ENCODE results near the gene RPS23.

Gene RPS23

DNA sequence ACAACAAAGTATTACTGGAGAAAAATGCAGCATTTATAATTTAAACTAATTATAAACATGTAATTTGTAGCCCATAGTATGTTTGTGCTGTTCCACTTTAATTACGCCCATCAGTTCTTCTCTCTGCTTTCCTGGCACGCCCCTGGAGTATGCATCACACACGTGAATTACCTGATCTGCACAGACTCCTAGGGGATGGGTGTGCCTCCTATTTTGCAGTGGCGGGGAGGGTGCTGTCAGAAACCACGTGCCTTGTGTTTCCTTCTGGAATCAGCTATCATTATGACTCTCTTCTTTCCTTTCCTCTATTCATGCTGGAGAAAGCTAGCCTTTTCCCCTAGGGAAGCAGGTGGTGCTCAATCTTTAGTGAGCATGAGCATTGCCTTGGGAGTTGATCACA lies 43.3 kb downstream of the RPS23 start:
- DNase-seq = no peak

DNA sequence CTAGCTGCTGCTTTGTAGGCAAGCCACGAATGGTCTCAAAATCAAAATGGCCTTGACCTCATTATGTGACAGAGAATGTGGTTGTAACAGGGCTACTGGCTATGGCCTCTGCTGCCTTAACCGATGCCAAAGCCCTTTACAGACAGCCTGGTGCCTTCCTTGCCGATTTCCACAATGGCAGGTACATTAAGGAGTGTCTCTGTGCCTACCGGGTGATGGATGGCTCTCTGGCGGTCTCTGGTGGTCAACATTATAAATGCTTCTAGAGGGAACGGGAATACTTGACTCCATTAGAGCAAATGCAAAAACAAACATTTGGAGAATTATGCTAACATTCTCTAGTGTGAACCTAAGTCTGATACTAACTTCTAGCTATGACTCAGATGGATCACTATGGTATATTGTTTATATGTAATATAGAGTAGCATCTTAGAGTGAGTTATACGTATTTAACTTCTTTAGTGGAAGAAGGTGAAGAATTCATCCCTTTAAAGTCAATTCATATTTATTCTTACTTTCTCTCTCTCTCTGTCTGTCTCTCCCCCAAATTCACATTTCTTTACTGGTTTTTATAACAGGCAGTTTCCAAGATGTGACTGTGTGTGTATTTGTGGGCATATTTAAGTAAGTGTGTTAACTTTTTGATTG lies 52.5 kb downstream of the RPS23 start:
- peak; percentile 39 for DNase-seq
